Stimulated activated CD8-positive, alpha-beta memory T cell treated with anti-CD3 and anti-CD28 coated beads, Interleukin-4, amount 100 ng/mL, for 4 hours (primary cell): ENCODE data around the gene SEMA3C.

Experiments
- DNase-seq, 2 donors: peaks; one replicate each; pipeline ENCODE4 v3.0.0-alpha.2; 2020; ENCODE audit warnings: low read depth in 2 of 2, low spot score in 1 of 2

The SEMA3C gene

GRCh38 chr7:80858141-80858903, 60.5 kb downstream of the SEMA3C start:
- no peak for DNase-seq

- DNase-seq, result no peak
These were observed 62.1 kb downstream of the SEMA3C start for GRCh38 chr7:80856769-80857168.

GRCh38 chr7:80851896-80852476, 66.9 kb downstream of the SEMA3C start:
- DNase-seq, result no peak

GRCh38 chr7:80848841-80849240, 70.0 kb downstream of the SEMA3C start:
- no peak for DNase-seq

GRCh38 chr7:80847895-80848294, 71.0 kb downstream of the SEMA3C start:
- no peak for DNase-seq

GRCh38 chr7:80847027-80847426, 71.8 kb downstream of the SEMA3C start:
- DNase-seq, result no peak

GRCh38 chr7:80844916-80845315, 73.9 kb downstream of the SEMA3C start:
- DNase-seq, result no peak

GRCh38 chr7:80843018-80843677, 75.7 kb downstream of the SEMA3C start:
- DNase-seq, result no peak

GRCh38 chr7:80842022-80842790, 76.6 kb downstream of the SEMA3C start:
- no peak for DNase-seq

- no peak for DNase-seq
These were observed 77.4 kb downstream of the SEMA3C start for GRCh38 chr7:80841423-80841955.

GRCh38 chr7:80840681-80841080, 78.2 kb downstream of the SEMA3C start:
- no peak for DNase-seq

GRCh38 chr7:80839855-80840254, 79.0 kb downstream of the SEMA3C start:
- DNase-seq, result no peak

GRCh38 chr7:80838643-80839042, 80.2 kb downstream of the SEMA3C start:
- DNase-seq, result no peak

GRCh38 chr7:80837345-80837744, 81.5 kb downstream of the SEMA3C start:
- DNase-seq, result no peak

GRCh38 chr7:80835251-80835650, 83.6 kb downstream of the SEMA3C start:
- DNase-seq, result no peak

- DNase-seq, result no peak
These were observed 85.3 kb downstream of the SEMA3C start for GRCh38 chr7:80833289-80834268.

- no peak for DNase-seq
These were observed 86.8 kb downstream of the SEMA3C start for GRCh38 chr7:80832006-80832405.

GRCh38 chr7:80830584-80831285, 88.1 kb downstream of the SEMA3C start:
- no peak for DNase-seq

- no peak for DNase-seq
These were observed 88.8 kb downstream of the SEMA3C start for GRCh38 chr7:80830010-80830409.

- no peak for DNase-seq
These were observed 89.3 kb downstream of the SEMA3C start for GRCh38 chr7:80829527-80829926.
